H9 (cell line): ENCODE measurements around the gene CSNK2B. TPM values are rescaled to one million over a fixed set of nuclear protein-coding genes. Genes with fewer than 3 reads are reported as not detected.
A peak's percentile ranks its signal among the peaks of the same experiment; 100 is the strongest.

Source experiments
- DNase-seq: peaks from one replicate; pipeline ENCODE4 v3.0.0-alpha.2; 2017
- H2AFZ ChIP-seq: one replicate; pipeline ENCODE4 v1.6.1; 2013; ENCODE audit warnings: mild to moderate bottlenecking, low read length, control low read depth, moderate library complexity
- H2AK5ac ChIP-seq: 2 replicates; pipeline ENCODE4 v1.6.1; 2013; ENCODE audit warnings: low read length, control low read depth, mixed read lengths; ENCODE audit not compliant: insufficient read length
- H2BK120ac ChIP-seq: one replicate; pipeline ENCODE4 v1.6.1; 2013; ENCODE audit warnings: low read depth, mild to moderate bottlenecking, low read length, control low read depth, inconsistent platforms; ENCODE audit not compliant: poor library complexity, severe bottlenecking
- H2BK12ac ChIP-seq: 2 replicates; pipeline ENCODE4 v1.6.1; 2013; ENCODE audit warnings: low read length, control low read depth, mixed read lengths, low read depth; ENCODE audit not compliant: insufficient read length
- H2BK15ac ChIP-seq: 2 replicates; pipeline ENCODE4 v1.6.1; 2013; ENCODE audit warnings: low read depth, low read length, control low read depth
- H2BK20ac ChIP-seq: one replicate; pipeline ENCODE4 v1.6.1; 2013; ENCODE audit warnings: low read depth, mild to moderate bottlenecking, low read length, control low read depth, inconsistent platforms; ENCODE audit not compliant: poor library complexity, severe bottlenecking
- H2BK5ac ChIP-seq: 2 replicates; pipeline ENCODE4 v1.6.1; 2013; ENCODE audit warnings: low read length, control low read depth, mixed read lengths; ENCODE audit not compliant: insufficient read length
- H3K14ac ChIP-seq: 2 replicates; pipeline ENCODE4 v1.6.1; 2013; ENCODE audit warnings: low read length, control low read depth; ENCODE audit not compliant: insufficient read depth
- H3K18ac ChIP-seq: 2 replicates; pipeline ENCODE4 v1.6.1; 2013; ENCODE audit warnings: low read depth, mild to moderate bottlenecking, mixed read lengths, low read length, control low read depth; ENCODE audit not compliant: insufficient read length
- H3K23ac ChIP-seq: 2 replicates; pipeline ENCODE4 v1.6.1; 2013; ENCODE audit warnings: low read length, control low read depth, mixed read lengths, low read depth; ENCODE audit not compliant: insufficient read length
- H3K23me2 ChIP-seq: 2 replicates; pipeline ENCODE4 v1.6.1; 2013; ENCODE audit warnings: low read depth, mild to moderate bottlenecking, mixed read lengths, low read length, control low read depth; ENCODE audit not compliant: insufficient read length, poor library complexity, severe bottlenecking
- H3K27ac ChIP-seq: 2 replicates; pipeline ENCODE4 v1.5.1; 2013; ENCODE audit warnings: low read length, control low read depth, mixed read lengths, low read depth; ENCODE audit not compliant: insufficient read length
- H3K27me3 ChIP-seq: 2 replicates; pipeline ENCODE4 v1.6.1; 2013; ENCODE audit warnings: low read length, control low read depth, inconsistent platforms; ENCODE audit not compliant: insufficient read depth
- H3K4ac ChIP-seq: 2 replicates; pipeline ENCODE4 v1.6.1; 2013; ENCODE audit warnings: low read depth, mild to moderate bottlenecking, control low read depth, inconsistent platforms, low read length, moderate library complexity
- H3K4me1 ChIP-seq: 2 replicates; pipeline ENCODE4 v1.6.1; 2013; ENCODE audit warnings: low read length, control low read depth, inconsistent platforms; ENCODE audit not compliant: insufficient read depth
- H3K4me2 ChIP-seq: 2 replicates; pipeline ENCODE4 v1.6.1; 2013; ENCODE audit warnings: low read length, control low read depth, mixed read lengths; ENCODE audit not compliant: insufficient read length, insufficient read depth
- H3K56ac ChIP-seq: 2 replicates; pipeline ENCODE4 v1.6.1; 2013; ENCODE audit warnings: low read depth, mild to moderate bottlenecking, mixed read lengths, low read length, control low read depth; ENCODE audit not compliant: insufficient read length
- H3K79me1 ChIP-seq: 2 replicates; pipeline ENCODE4 v1.6.1; 2013; ENCODE audit warnings: low read depth, mild to moderate bottlenecking, moderate library complexity, low read length, control low read depth, inconsistent platforms; ENCODE audit not compliant: insufficient read depth, poor library complexity, severe bottlenecking
- H3K79me2 ChIP-seq: 2 replicates; pipeline ENCODE4 v1.6.1; 2013; ENCODE audit warnings: low read length, control low read depth, inconsistent platforms; ENCODE audit not compliant: insufficient read depth
- H3K9ac ChIP-seq: 2 replicates; pipeline ENCODE4 v1.6.1; 2013; ENCODE audit warnings: low read length, control low read depth, mixed read lengths; ENCODE audit not compliant: insufficient read length; ENCODE audit errors: extremely low read depth
- H3K9me3 ChIP-seq: one replicate; pipeline ENCODE4 v1.6.1; 2013; ENCODE audit warnings: low read depth, low read length, inconsistent platforms; ENCODE audit not compliant: control insufficient read depth
- H3T11ph ChIP-seq: one replicate; pipeline ENCODE4 v1.6.1; 2013; ENCODE audit warnings: mild to moderate bottlenecking, low read length, control low read depth, inconsistent platforms
- H4K20me1 ChIP-seq: one replicate; pipeline ENCODE4 v1.6.1; 2013; ENCODE audit not compliant: control insufficient read depth, insufficient read length, insufficient read depth
- H4K5ac ChIP-seq: 2 replicates; pipeline ENCODE4 v1.6.1; 2013; ENCODE audit warnings: low read depth, mild to moderate bottlenecking, mixed read lengths, low read length, control low read depth; ENCODE audit not compliant: insufficient read length
- H4K8ac ChIP-seq: replicated peaks from 2 replicates; pipeline ENCODE4 v1.6.1; 2013; ENCODE audit warnings: low read length, control low read depth, mixed read lengths, low read depth; ENCODE audit not compliant: insufficient read length
- H4K91ac ChIP-seq: 2 replicates; pipeline ENCODE4 v1.6.1; 2013; ENCODE audit warnings: low read depth, mild to moderate bottlenecking, moderate library complexity, mixed read lengths, low read length, control low read depth; ENCODE audit not compliant: insufficient read length
- H3K27ac Mint-ChIP-seq, 3 experiments: 2 replicates in 2 of 3; 3 replicates in 1 of 3; pipeline ENCODE4 v1.8.0; 2020 to 2021; ENCODE audit warnings: mixed read lengths in 3 of 3, mild to moderate bottlenecking in 1 of 3, moderate library complexity in 1 of 3
- H3K27me3 Mint-ChIP-seq: 2 replicates; pipeline ENCODE4 v1.8.0; 2021; ENCODE audit warnings: low read depth, mild to moderate bottlenecking, moderate library complexity, mixed read lengths
- H3K36me3 Mint-ChIP-seq, 3 experiments: 2 replicates in 2 of 3; 3 replicates in 1 of 3; pipeline ENCODE4 v1.8.0; 2020 to 2021; ENCODE audit warnings: low read depth in 3 of 3, mixed read lengths in 3 of 3; ENCODE audit not compliant: insufficient read depth in 1 of 3
- H3K4me1 Mint-ChIP-seq, 2 experiments: 2 replicates each; pipeline ENCODE4 v1.8.0; 2020; ENCODE audit warnings: mixed read lengths in 2 of 2
- H3K4me3 Mint-ChIP-seq, 2 experiments: 2 replicates in 1 of 2; 3 replicates in 1 of 2; pipeline ENCODE4 v1.8.0; 2020 to 2021; ENCODE audit warnings: mild to moderate bottlenecking in 2 of 2, mixed read lengths in 2 of 2, moderate library complexity in 1 of 2
- H3K9me3 Mint-ChIP-seq, 2 experiments: 2 replicates in 1 of 2; 3 replicates in 1 of 2; pipeline ENCODE4 v1.8.0; 2020; ENCODE audit warnings: mild to moderate bottlenecking in 2 of 2, mixed read lengths in 2 of 2, moderate library complexity in 1 of 2
- WGBS: extraction: QIAGEN DNeasy Blood & Tissue Kit; methylation state at CpG from one replicate; pipeline ENCODE4 v1.1.7; 2013; ENCODE audit warnings: missing lambda C conversion rate, low lambda C conversion rate, mixed read lengths; ENCODE audit not compliant: insufficient read length; ENCODE audit errors: extremely low coverage; 5-methylcytosine and 5-hydroxymethylcytosine counted together
- total RNA-seq: library from RNA; stranded (reverse); gene quantifications from 2 replicates; pipeline ENCODE4 v1.2.1, GENCODE V29; 2021
- TF ChIP-seq, protein P1 (sequence below): fragments of 200-600 bp; sonication (generic); conservative IDR thresholded peaks from 3 replicates; pipeline ENCODE4 v1.8.0; 2021; ENCODE audit warnings: antibody characterized with exemption, mild to moderate bottlenecking

Gene CSNK2B
- total RNA-seq, 1 experiment from 2014 or later, result 187 TPM

DNA sequence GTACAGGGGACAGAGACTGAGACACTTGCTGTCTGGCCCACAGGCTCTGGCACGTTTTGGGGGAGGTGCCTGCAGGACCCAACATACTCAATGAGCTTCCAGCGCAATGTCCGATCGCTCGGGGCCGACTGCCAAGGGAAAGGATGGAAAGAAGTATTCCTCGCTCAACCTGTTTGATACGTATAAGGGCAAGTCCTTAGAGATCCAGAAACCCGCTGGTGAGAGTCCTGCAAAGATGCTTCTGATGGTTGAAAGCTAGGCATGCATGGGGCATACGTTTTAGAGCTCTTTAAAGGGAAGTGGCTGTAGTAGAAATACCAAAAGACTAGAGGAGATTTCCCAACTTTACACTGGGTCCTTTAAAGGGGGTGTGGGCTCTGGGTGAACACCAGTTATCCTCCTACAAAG, 43.2 kb upstream of the CSNK2B start:
- Histone ChIP-seq H3K4me1 (peaks cover 3% of the 10 kb centered on the region; the same call in 1 of the 2 replicates), H2BK20ac (no peak overlapping the region), H3K79me2 (peaks cover 20% of the 10 kb centered on the region), H4K20me1 (no peaks in the 10 kb centered on the region), H4K91ac (no peak overlapping the region), H3K14ac (no peak overlapping the region), H2AK5ac (no peak overlapping the region), H3K4ac (no peak overlapping the region), H3K27ac (no peak overlapping the region), H3K4me2 (peak overlapping the region; percentile 92), H4K5ac (no peak overlapping the region), H3K23me2 (peaks cover 8% of the 10 kb centered on the region), H2AFZ (no peak overlapping the region), H3K23ac (no peak overlapping the region), H3K79me1 (peaks cover 5% of the 10 kb centered on the region), H3K27me3 (no peaks in the 10 kb centered on the region), H3K56ac (no peak overlapping the region), H4K8ac (no peak overlapping the region), H3T11ph (no peak overlapping the region), H3K9me3 (no peaks in the 10 kb centered on the region), H3K9ac (no peak overlapping the region), H2BK5ac (no peak overlapping the region), H2BK15ac (no peak overlapping the region), H2BK120ac (no peak overlapping the region), H3K18ac (no peak overlapping the region), H2BK12ac (no peak overlapping the region)
- TF ChIP-seq, protein P1, sequence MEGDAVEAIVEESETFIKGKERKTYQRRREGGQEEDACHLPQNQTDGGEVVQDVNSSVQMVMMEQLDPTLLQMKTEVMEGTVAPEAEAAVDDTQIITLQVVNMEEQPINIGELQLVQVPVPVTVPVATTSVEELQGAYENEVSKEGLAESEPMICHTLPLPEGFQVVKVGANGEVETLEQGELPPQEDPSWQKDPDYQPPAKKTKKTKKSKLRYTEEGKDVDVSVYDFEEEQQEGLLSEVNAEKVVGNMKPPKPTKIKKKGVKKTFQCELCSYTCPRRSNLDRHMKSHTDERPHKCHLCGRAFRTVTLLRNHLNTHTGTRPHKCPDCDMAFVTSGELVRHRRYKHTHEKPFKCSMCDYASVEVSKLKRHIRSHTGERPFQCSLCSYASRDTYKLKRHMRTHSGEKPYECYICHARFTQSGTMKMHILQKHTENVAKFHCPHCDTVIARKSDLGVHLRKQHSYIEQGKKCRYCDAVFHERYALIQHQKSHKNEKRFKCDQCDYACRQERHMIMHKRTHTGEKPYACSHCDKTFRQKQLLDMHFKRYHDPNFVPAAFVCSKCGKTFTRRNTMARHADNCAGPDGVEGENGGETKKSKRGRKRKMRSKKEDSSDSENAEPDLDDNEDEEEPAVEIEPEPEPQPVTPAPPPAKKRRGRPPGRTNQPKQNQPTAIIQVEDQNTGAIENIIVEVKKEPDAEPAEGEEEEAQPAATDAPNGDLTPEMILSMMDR, result no peak
- H3K9me3 Mint-ChIP-seq, result no peaks in the 10 kb centered on the region; a peak in 1 of 5 replicates
- H3K4me3 Mint-ChIP-seq, result peak overlapping the region; percentile 93 to 98
- no peak for DNase-seq
- peaks cover 60 to 66% (median 66%) of the 10 kb centered on the region in 3 experiments for H3K36me3 Mint-ChIP-seq
- peaks cover 14 to 16% of the 10 kb centered on the region in 2 experiments for H3K4me1 Mint-ChIP-seq
- H3K27me3 Mint-ChIP-seq, result no peaks in the 10 kb centered on the region; the same call in 1 of the 2 replicates
- WGBS, result no CpG with 5 or more reads among the region's 10 CpGs
- H3K27ac Mint-ChIP-seq, result peak overlapping the region; percentile 32 to 99 (median 98); a peak in 6 of 7 replicates
